ENCODE results near the gene CELSR3.

CELSR3 gene

GRCh38 chr3:48685603-48686511 is 23.2 kb upstream of the CELSR3 start, which contains the start of gene NCKIPSD:
Gene NCKIPSD, minus strand, starts transcription at chr3:48685915. Its CDS starts 108 bp downstream, at chr3:48685807.
- no peak for FAIRE-seq

DNA sequence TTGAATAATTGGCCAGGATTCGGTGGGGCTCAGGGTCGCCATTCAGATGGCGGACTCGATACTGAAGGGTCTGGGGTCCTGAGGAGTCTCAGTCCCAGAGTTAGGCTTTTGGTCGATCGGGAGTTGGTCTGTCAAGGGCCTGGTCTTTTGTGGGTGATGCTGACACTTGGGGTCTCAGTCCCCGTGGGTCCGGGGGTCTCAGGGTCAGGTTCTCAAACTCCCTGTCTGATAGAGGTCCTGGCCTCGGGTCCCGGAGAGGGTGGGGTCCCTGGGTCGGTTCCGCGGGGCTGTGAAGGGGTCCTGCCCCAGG is 22.6 kb upstream of the CELSR3 start:
- FAIRE-seq = no peak

- no peak for FAIRE-seq
Observed at GRCh38 chr3:48684480-48685143, 21.9 kb upstream of the CELSR3 start.

DNA sequence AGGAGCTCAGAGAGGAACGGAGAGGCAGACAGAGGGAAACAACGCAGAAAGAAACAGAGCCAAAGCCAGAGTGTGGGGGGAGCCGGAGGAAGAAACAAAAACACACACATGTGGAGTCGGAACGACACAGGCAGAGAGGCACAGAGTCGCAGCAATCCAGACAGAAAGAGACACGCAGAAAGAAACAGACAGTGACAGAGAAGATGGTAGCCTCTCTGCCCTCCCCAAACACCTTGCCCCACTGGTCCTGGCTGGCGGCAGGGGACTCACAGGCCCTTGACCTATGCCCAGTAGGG is 21.3 kb upstream of the CELSR3 start:
- no peak for FAIRE-seq

DNA sequence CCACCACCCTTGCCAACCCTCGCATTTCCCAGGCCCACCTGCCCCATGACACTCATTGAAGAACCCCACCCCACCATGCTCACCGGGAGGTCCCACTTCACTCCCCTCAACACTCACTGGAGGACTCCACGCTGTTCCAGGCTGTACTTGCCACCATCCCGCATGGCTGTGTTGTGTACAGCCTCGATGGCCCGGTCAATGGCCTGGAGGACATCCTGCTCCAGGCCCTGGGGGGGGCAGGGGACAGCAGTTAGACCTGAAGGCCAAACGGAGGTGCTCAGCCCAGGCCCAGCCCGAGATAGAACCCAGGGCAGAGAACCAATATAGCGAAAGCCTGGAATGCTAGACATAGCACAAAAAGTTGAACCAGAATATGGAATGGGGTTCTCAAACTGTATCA is 20.1 kb upstream of the CELSR3 start:
- FAIRE-seq = no peak

GRCh38 chr3:48681974-48682610 is 19.4 kb upstream of the CELSR3 start:
- FAIRE-seq = no peak

- no peak for FAIRE-seq
Observed at GRCh38 chr3:48681541-48681880, 18.8 kb upstream of the CELSR3 start.

- FAIRE-seq = no peak
Observed at GRCh38 chr3:48680811-48681540, 18.3 kb upstream of the CELSR3 start.

- FAIRE-seq = no peak
Observed at GRCh38 chr3:48679411-48680391, 17.0 kb upstream of the CELSR3 start.

DNA sequence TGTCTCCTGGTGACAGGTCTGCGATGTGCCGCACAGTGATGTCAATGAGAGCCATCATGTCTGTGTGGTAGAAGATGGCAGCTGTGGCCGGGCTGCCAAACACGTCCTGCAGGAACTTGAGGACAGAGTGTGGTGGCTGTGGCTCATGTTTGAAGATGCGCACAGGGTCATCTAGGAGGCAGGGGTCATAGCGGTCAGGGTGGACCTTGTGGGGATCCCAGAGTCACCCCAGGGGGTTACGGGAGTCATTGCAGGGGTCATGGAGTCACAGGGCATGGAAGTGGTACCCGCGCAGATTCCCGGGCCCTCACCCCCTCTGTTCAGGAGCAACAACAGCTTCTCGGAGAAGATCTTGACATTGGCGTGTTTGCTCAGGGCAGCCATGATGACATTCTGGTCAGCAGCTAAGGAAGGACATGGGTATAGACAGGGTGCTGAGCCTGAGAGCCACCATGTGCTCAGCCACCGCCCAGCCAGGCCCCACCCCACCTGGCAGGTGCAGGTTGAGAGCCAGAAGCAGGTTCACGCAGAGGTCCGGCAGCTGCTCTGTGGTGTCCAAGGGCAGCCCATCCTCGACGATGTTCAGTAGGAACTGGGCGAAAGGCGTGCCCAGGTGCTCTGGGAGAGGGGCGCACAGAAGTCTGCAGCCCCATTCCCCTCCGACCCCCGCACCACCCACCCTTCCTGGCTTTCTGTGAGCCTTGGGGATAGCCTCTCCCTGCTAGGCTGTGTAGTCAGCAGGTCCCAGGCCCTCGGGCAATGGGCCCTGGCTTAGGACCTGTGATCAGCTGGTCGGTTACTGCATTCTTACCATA is 16.1 kb upstream of the CELSR3 start:
- no peak for FAIRE-seq

GRCh38 chr3:48678056-48678455 is 15.4 kb upstream of the CELSR3 start:
- FAIRE-seq = no peak

DNA sequence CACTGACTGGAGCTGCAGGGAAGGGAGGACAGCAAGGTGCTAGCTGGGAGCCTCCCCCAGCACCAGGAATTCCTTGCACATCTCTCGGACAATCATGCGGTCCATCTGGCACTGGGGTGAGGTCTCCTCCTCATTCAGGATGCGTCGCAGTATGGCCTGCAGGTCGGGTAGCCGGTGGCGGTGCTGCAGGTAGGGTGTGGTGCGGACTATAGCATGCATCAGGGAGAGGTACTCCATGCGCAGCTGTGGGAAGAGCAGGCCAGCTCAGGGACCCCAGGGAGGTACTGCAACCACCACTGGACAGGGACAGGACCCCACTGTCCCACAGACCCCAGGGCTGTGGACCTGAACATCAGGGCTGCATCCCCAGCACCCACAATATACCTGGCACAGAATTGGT is 11.8 kb upstream of the CELSR3 start:
- no peak for FAIRE-seq

DNA sequence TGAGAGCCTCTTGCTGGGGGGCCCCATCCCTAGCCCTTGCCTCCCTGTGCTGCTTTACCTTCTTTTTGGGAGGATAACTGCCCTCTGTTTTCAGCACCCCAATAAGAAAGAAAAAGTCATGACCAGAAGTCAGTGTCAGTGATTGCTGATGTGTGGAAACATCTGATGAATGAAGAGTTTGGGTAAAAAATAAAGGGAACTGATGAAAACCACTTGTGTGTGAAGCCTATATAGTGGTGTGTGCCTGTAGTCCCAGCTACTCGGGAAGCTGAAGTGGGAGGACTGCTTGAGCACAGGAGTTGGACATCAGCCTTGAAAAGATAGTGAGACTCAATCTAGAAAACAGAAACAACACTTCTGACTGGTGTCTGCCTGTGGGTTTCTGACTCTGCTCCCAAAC is 9.8 kb upstream of the CELSR3 start:
- no peak for FAIRE-seq

- no peak for FAIRE-seq
Observed at GRCh38 chr3:48664929-48665328, 2.2 kb upstream of the CELSR3 start.

DNA sequence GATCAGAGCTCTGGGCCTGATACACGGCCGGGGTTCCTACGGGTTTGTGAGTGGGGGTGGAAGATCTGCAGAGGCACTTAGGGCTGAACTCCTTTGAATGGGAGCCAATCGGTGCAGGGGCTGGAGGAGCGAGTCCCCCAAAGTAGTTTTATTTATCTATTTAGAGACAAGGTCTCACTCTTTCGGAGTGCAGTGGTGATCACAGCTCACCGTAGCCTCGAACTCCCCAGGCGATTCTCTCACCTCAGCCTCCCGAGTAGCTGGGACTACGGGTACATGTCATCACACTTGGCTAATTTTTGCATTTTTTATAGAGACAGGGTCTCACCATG is 1.6 kb upstream of the CELSR3 start:
- FAIRE-seq = no peak

- FAIRE-seq = peak; percentile 19
Observed at GRCh38 chr3:48663489-48664312, 1.0 kb upstream of the CELSR3 start.

- no peak for FAIRE-seq
Observed at GRCh38 chr3:48662145-48662752, 437 bp downstream of the CELSR3 start.

DNA sequence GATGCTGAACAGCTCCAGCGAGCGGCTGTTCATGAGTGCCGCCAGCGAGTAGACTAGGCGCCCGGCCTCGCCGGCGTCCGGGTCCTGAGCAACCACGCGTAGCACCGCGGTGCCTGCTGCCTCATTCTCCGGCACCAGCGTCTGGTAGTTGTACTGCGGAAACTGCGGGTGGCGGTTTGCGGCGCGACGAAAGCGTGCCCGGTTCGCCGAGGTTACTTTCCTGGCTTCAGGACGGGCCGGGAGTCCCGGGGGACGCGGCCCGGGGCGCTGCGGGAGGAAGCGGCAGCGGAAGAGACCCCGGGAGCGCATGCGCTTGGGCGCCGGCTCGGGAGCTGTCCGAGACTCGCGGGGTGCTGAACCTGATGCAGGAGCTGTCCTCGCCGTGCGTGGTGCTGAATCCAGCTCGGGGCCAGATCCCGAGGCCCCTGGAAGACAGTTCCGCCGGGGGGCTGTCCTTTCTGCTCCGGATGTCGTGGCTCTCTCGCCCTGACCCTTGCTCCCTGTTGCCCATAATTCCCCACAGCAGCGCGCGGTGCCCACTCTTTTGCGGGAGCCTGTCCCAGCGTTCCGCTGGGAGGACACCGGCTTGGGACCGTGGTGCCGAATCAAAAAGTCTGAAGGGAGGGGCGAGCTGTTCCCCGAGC is 1.1 kb downstream of the CELSR3 start:
- FAIRE-seq = no peak

DNA sequence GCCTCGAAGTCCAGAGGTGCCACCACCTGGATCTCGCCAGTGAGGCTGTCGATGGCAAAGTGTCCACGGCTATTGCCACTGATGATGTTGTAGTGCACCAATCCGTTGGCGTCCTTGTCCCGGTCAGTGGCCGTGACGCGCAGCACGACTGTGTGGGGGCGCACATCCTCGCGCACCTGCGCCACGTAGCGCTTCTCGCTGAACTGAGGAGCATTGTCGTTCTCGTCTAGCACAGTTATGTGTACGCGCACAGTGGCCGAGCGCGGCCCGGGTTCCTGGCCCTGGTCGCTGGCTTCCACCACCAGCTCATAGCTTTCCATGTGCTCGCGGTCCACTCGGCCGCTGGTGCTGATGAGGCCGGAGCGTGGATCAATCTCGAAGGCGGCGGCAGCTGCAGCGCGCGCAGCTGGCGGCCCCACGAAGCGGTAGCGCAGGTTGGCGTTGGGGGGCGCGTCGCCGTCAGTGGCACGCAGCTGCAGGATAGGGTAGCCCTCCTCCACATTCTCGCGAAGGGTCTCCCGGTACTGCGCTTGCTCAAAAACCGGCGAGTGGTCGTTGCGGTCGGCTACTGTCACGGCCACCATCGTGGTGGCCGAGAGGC is 1.8 kb downstream of the CELSR3 start:
- FAIRE-seq = no peak

All from A204.1 (cell line).